Uterus (tissue), 4 donors: ENCODE data around the gene AGBL5. TPM values are rescaled to one million over a fixed set of nuclear protein-coding genes. Genes with fewer than 3 reads are reported as not detected.

Experiments
- DNase-seq, 2 donors: peaks; one replicate each; pipeline ENCODE4 v3.0.0-alpha.2; 2019 to 2020
- H3K27ac ChIP-seq, 2 donors: fragments of 200-600 bp; sonication (generic); 1 replicate in 1 of 2; 2 replicates in 1 of 2; pipeline ENCODE4 v1.5.1; 2016 to 2018
- H3K27me3 ChIP-seq, 2 donors: fragments of 200-600 bp; sonication (generic); one replicate each; pipeline ENCODE4 v1.5.1; 2018 to 2019; ENCODE audit warnings: control low read depth in 1 of 2
- H3K36me3 ChIP-seq, 2 donors: fragments of 200-600 bp; sonication (generic); one replicate each; pipeline ENCODE4 v1.5.1; 2019; ENCODE audit warnings: control low read depth in 1 of 2
- H3K4me1 ChIP-seq, 2 donors: fragments of 200-600 bp; sonication (generic); one replicate each; pipeline ENCODE4 v1.5.1; 2018 to 2019; ENCODE audit warnings: control low read depth in 1 of 2
- H3K4me3 ChIP-seq, 2 donors: fragments of 200-600 bp; sonication (generic); 1 replicate in 1 of 2; 2 replicates in 1 of 2; pipeline ENCODE4 v1.5.1; 2018 to 2019; ENCODE audit warnings: mild to moderate bottlenecking in 1 of 2
- H3K9me3 ChIP-seq, 2 donors: fragments of 200-600 bp; sonication (generic); one replicate each; pipeline ENCODE4 v1.5.1; 2019; ENCODE audit warnings: control low read depth in 1 of 2
- CTCF ChIP-seq, 4 experiments: fragments of 200-600 bp in 2 of 4; fragments of 450-650 bp in 2 of 4; sonication (generic) in 2 of 4; IDR thresholded peaks; one replicate each; pipeline ENCODE4 v1.5.1; 2016 to 2019; ENCODE audit warnings: antibody characterized with exemption in 4 of 4, mild to moderate bottlenecking in 2 of 4, moderate library complexity in 1 of 4
- POLR2A ChIP-seq, 2 donors: fragments of 450-650 bp; IDR thresholded peaks; one replicate each; pipeline ENCODE4 v1.6.1; 2016; ENCODE audit warnings: antibody characterized with exemption in 2 of 2, mild to moderate bottlenecking in 1 of 2, moderate library complexity in 1 of 2
- intact Hi-C: fragments of 100-400 bp; cut with DNase I; formaldehyde crosslinking; loops from one replicate; pipeline ENCODE4 v1.15.1; 2023; ENCODE audit warnings: low total_unique reads
- total RNA-seq, 4 donors: library from RNA; depleted of rRNA in 3 of 4; stranded (reverse); fragments of >200 nt in 3 of 4; gene quantifications; one replicate each; pipeline versions ENCODE4 v1.1.0 to v1.2.4, GENCODE V29; 2014 to 2023
- donor health status: DM: yes; HTN: yes; CAD: no.

The AGBL5 gene
- total RNA-seq, 4 donors from 2014 or later, result 0.77 to 26.2 (median 10.8) TPM

GRCh38 chr2:27006602-27007415, 44.7 kb upstream of the AGBL5 start:
- Histone ChIP-seq H3K4me1 (no peaks in the 10 kb centered on the region), H3K4me3 (no peak overlapping the region), H3K9me3 (no peaks in the 10 kb centered on the region), H3K36me3 (no peaks in the 10 kb centered on the region), H3K27me3 (no peaks in the 10 kb centered on the region), H3K27ac (no peak overlapping the region)
- no peak for TF ChIP-seq CTCF (IDR thresholded peaks at IDR 0.05)
- TF ChIP-seq POLR2A (IDR thresholded peaks at IDR 0.05), result no peak
- intact Hi-C loops, result no loop called here
- DNase-seq, result no peak

GRCh38 chr2:27007416-27008374, 43.8 kb upstream of the AGBL5 start:
- intact Hi-C loops, result no loop called here
- no peak for TF ChIP-seq POLR2A (IDR thresholded peaks at IDR 0.05)
- TF ChIP-seq CTCF (IDR thresholded peaks at IDR 0.05), result no peak
- DNase-seq, result no peak
- Histone ChIP-seq H3K27me3 (no peaks in the 10 kb centered on the region), H3K27ac (no peak overlapping the region), H3K36me3 (no peaks in the 10 kb centered on the region), H3K4me3 (no peak overlapping the region), H3K4me1 (no peaks in the 10 kb centered on the region), H3K9me3 (no peaks in the 10 kb centered on the region)

- Histone ChIP-seq H3K9me3 (no peaks in the 10 kb centered on the region), H3K4me1 (no peaks in the 10 kb centered on the region), H3K4me3 (no peak overlapping the region), H3K36me3 (no peaks in the 10 kb centered on the region), H3K27ac (no peak overlapping the region), H3K27me3 (no peaks in the 10 kb centered on the region)
- intact Hi-C loops, result no loop called here
- TF ChIP-seq POLR2A (IDR thresholded peaks at IDR 0.05) (no peak), CTCF (IDR thresholded peaks at IDR 0.05) (no peak)
- DNase-seq, result no peak
These were observed 42.8 kb upstream of the AGBL5 start for GRCh38 chr2:27008678-27009077.

GRCh38 chr2:27009083-27009482, 42.4 kb upstream of the AGBL5 start:
- DNase-seq, result no peak
- H3K4me3 ChIP-seq, result no peak overlapping the region
- no peaks in the 10 kb centered on the region for H3K9me3 ChIP-seq
- H3K4me1 ChIP-seq, result no peaks in the 10 kb centered on the region
- no peaks in the 10 kb centered on the region for H3K27me3 ChIP-seq
- intact Hi-C loops, result no loop called here
- TF ChIP-seq CTCF (IDR thresholded peaks at IDR 0.05) (no peak), POLR2A (IDR thresholded peaks at IDR 0.05) (no peak)
- no peak overlapping the region for H3K27ac ChIP-seq
- H3K36me3 ChIP-seq, result no peaks in the 10 kb centered on the region

- no peaks in the 10 kb centered on the region for H3K4me1 ChIP-seq
- intact Hi-C loops, result no loop called here
- TF ChIP-seq CTCF (IDR thresholded peaks at IDR 0.05) (no peak), POLR2A (IDR thresholded peaks at IDR 0.05) (no peak)
These were observed 41.8 kb upstream of the AGBL5 start for GRCh38 chr2:27009716-27010115.

More at GRCh38 chr2:27009716-27010115, 41.8 kb upstream of the AGBL5 start:
- no peaks in the 10 kb centered on the region for H3K9me3 ChIP-seq
- no peaks in the 10 kb centered on the region for H3K27me3 ChIP-seq
- no peaks in the 10 kb centered on the region for H3K36me3 ChIP-seq
- no peak overlapping the region for H3K4me3 ChIP-seq
- H3K27ac ChIP-seq, result no peak overlapping the region
- no peak for DNase-seq
